T follicular helper cell (primary cell): ENCODE results near the gene SIDT1.

Source experiments
- DNase-seq: peaks from one replicate; pipeline ENCODE4 v3.0.0-alpha.2; 2020; ENCODE audit warnings: low read depth

The SIDT1 gene

GRCh38 chr3:113546414-113546893 is 14.1 kb downstream of the SIDT1 start:
- no peak for DNase-seq

- no peak for DNase-seq
These were observed 16.1 kb downstream of the SIDT1 start for GRCh38 chr3:113548501-113548900.

- DNase-seq: no peak
These were observed 19.5 kb downstream of the SIDT1 start for GRCh38 chr3:113551820-113552219.

- peak; percentile 12 for DNase-seq
These were observed 20.5 kb downstream of the SIDT1 start for GRCh38 chr3:113552851-113553250.

- DNase-seq: no peak
These were observed 22.8 kb downstream of the SIDT1 start for GRCh38 chr3:113555138-113555537.

- no peak for DNase-seq
These were observed 24.1 kb downstream of the SIDT1 start for GRCh38 chr3:113556316-113556945.

GRCh38 chr3:113556946-113557335 is 24.6 kb downstream of the SIDT1 start:
- no peak for DNase-seq

- no peak for DNase-seq
These were observed 25.0 kb downstream of the SIDT1 start for GRCh38 chr3:113557374-113557773.

- no peak for DNase-seq
These were observed 26.7 kb downstream of the SIDT1 start for GRCh38 chr3:113559009-113559408.

- no peak for DNase-seq
These were observed 27.9 kb downstream of the SIDT1 start for GRCh38 chr3:113560271-113560670.

GRCh38 chr3:113560831-113561623 is 28.7 kb downstream of the SIDT1 start:
- no peak for DNase-seq

GRCh38 chr3:113565555-113565954 is 33.2 kb downstream of the SIDT1 start:
- DNase-seq: no peak

GRCh38 chr3:113570158-113570557 is 37.8 kb downstream of the SIDT1 start:
- no peak for DNase-seq

- no peak for DNase-seq
These were observed 39.0 kb downstream of the SIDT1 start for GRCh38 chr3:113571360-113571759.

- DNase-seq: no peak
These were observed 41.4 kb downstream of the SIDT1 start for GRCh38 chr3:113573728-113574127.

- no peak for DNase-seq
These were observed 41.9 kb downstream of the SIDT1 start for GRCh38 chr3:113574213-113574612.

- DNase-seq: no peak
These were observed 42.9 kb downstream of the SIDT1 start for GRCh38 chr3:113575206-113575605.

GRCh38 chr3:113585228-113585627 is 52.9 kb downstream of the SIDT1 start:
- DNase-seq: no peak

- DNase-seq: no peak
These were observed 53.4 kb downstream of the SIDT1 start for GRCh38 chr3:113585720-113586119.

GRCh38 chr3:113588806-113589205 is 56.5 kb downstream of the SIDT1 start:
- no peak for DNase-seq

- DNase-seq: no peak
These were observed 57.6 kb downstream of the SIDT1 start for GRCh38 chr3:113589971-113590370.

- no peak for DNase-seq
These were observed 58.6 kb downstream of the SIDT1 start for GRCh38 chr3:113590983-113591382.

- DNase-seq: no peak
These were observed 61.7 kb downstream of the SIDT1 start for GRCh38 chr3:113594066-113594465.
